HG02973 (cell line): ENCODE results near the gene NDUFS5.
"Not testable (repeated sequence)": the region's sequence is repeated elsewhere in the genome, so short reads cannot be mapped to it uniquely, and the experiment has no call there.

Experiments
- ATAC-seq: cut with Tn5 transposase; IDR thresholded peaks from one replicate; pipeline ENCODE4 v1.9.1; 2021; ENCODE audit warnings: moderate library complexity; ENCODE audit not compliant: unreplicated experiment

Gene NDUFS5

GRCh38 chr1:39026051-39026865 is at the start of gene NDUFS5:
Gene NDUFS5, plus strand, starts transcription at chr1:39026350. Its CDS starts 2,375 bp downstream, at chr1:39028725.
- peak; percentile 81 for ATAC-seq

- not testable (repeated sequence) for ATAC-seq
These were observed 48.5 kb upstream of the NDUFS5 start for GRCh38 chr1:38977399-38978244.

GRCh38 chr1:38978245-38978542 is 48.0 kb upstream of the NDUFS5 start:
- not testable (repeated sequence) for ATAC-seq

- not testable (repeated sequence) for ATAC-seq
These were observed 46.8 kb upstream of the NDUFS5 start for GRCh38 chr1:38979380-38979779.

GRCh38 chr1:38989979-38990378 is 36.2 kb upstream of the NDUFS5 start:
- no peak for ATAC-seq

- ATAC-seq, result no peak
These were observed 35.8 kb upstream of the NDUFS5 start for GRCh38 chr1:38990386-38990737.

GRCh38 chr1:38990738-38991637 is 35.2 kb upstream of the NDUFS5 start, which contains the start of gene AKIRIN1:
Gene AKIRIN1, plus strand, starts transcription at chr1:38991276. Its CDS starts 105 bp downstream, at chr1:38991381.
- peak; percentile 89 for ATAC-seq

- ATAC-seq, result no peak
These were observed 34.3 kb upstream of the NDUFS5 start for GRCh38 chr1:38991638-38992411.

- no peak for ATAC-seq
These were observed 33.6 kb upstream of the NDUFS5 start for GRCh38 chr1:38992412-38993111.

GRCh38 chr1:38994196-38994595 is 32.0 kb upstream of the NDUFS5 start:
- no peak for ATAC-seq

- no peak for ATAC-seq
These were observed 28.9 kb upstream of the NDUFS5 start for GRCh38 chr1:38997034-38997900.

GRCh38 chr1:38997901-38998190 is 28.3 kb upstream of the NDUFS5 start:
- ATAC-seq, result no peak

- ATAC-seq, result no peak
These were observed 24.4 kb upstream of the NDUFS5 start for GRCh38 chr1:39001516-39002421.

- no peak for ATAC-seq
These were observed 22.9 kb upstream of the NDUFS5 start for GRCh38 chr1:39003281-39003680.

GRCh38 chr1:39003794-39004193 is 22.4 kb upstream of the NDUFS5 start:
- no peak for ATAC-seq

GRCh38 chr1:39006287-39006686 is 19.9 kb upstream of the NDUFS5 start:
- no peak for ATAC-seq

GRCh38 chr1:39006726-39007645 is 19.2 kb upstream of the NDUFS5 start:
- ATAC-seq, result no peak
